ENCODE measurements around the gene TERT.
"Not testable (repeated sequence)": the region's sequence is repeated elsewhere in the genome, so short reads cannot be mapped to it uniquely, and the experiment has no call there.

The TERT gene

DNA sequence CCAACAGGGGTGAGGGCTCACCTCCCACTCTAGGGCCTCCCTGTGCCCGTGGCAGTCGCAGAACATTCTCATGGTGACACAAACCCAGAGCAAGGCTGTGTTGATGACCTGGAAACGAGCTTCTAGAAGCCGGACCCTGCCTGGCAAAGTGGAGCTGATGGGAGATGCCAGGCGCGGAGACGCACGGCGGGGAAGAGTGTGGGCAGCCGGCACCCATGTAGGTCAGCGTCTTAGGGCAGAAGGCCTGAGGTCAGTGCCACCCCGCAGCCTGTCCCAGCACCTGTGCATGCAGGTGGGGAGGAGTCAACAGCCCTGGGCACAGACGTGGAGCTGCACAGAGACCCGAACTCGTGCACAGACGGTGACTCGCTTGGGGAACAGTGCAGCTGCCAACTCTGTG is 64.3 kb downstream of the TERT start (continued):
- TF ChIP-seq, protein P1, sequence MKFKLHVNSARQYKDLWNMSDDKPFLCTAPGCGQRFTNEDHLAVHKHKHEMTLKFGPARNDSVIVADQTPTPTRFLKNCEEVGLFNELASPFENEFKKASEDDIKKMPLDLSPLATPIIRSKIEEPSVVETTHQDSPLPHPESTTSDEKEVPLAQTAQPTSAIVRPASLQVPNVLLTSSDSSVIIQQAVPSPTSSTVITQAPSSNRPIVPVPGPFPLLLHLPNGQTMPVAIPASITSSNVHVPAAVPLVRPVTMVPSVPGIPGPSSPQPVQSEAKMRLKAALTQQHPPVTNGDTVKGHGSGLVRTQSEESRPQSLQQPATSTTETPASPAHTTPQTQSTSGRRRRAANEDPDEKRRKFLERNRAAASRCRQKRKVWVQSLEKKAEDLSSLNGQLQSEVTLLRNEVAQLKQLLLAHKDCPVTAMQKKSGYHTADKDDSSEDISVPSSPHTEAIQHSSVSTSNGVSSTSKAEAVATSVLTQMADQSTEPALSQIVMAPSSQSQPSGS (tag by site-specific recombination; IDR thresholded peaks at IDR 0.05; ENCODE audit: low read depth), result no peak
- no peak for TF ChIP-seq ZFHX2 (tag by site-specific recombination; conservative IDR thresholded peaks at IDR 0.05)
- no peak for TF ChIP-seq ZNF311 (tag by site-specific recombination; IDR thresholded peaks at IDR 0.05; ENCODE audit: borderline replicate concordance)
- no peak for TF ChIP-seq KLF1 (tag by site-specific recombination; IDR thresholded peaks at IDR 0.05)
- TF ChIP-seq ZNF629 (tag by site-specific recombination; IDR thresholded peaks at IDR 0.05), result no peak
- TF ChIP-seq ZNF776 (tag by site-specific recombination; IDR thresholded peaks at IDR 0.05; ENCODE audit: borderline replicate concordance), result no peak
- TF ChIP-seq ZNF140 (tag by site-specific recombination; IDR thresholded peaks at IDR 0.05), result no peak

DNA sequence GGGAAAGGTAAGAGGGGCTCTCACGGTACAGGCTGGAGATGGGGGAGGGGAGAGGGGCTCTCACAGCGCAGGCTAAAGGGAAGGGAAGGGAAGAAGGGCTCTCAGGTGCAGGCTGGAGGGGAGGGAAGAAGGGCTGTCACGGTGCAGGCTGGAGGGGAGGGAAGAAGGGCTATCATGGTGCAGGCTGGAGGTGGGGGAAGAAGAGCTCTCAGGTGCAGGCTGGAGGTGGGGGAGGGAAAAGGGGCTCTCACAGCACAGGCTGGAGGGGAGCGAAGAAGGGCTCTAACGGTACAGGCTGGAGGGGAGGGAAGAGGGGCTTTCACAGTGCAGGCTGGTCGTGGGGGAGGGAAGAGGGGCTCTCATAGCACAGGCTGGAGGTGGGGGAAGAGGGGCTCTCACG is 65.0 kb downstream of the TERT start:
- H3K36me3 ChIP-seq (ENCODE audit: control insufficient read depth in 2 of 2, insufficient read depth in 1 of 2, low read length in 2 of 2), result no peaks in the 10 kb centered on the region
- H3K9me3 ChIP-seq (ENCODE audit: control insufficient read depth, insufficient read depth, low read depth, low read length), result no peaks in the 10 kb centered on the region
- TF ChIP-seq ZNF184 (tag by site-specific recombination; IDR thresholded peaks at IDR 0.05) (no peak), ZNF610 (tag by site-specific recombination; IDR thresholded peaks at IDR 0.05; ENCODE audit: borderline replicate concordance) (no peak), ZNF549 (tag by site-specific recombination; IDR thresholded peaks at IDR 0.05) (no peak)
- TF ChIP-seq, protein P2, sequence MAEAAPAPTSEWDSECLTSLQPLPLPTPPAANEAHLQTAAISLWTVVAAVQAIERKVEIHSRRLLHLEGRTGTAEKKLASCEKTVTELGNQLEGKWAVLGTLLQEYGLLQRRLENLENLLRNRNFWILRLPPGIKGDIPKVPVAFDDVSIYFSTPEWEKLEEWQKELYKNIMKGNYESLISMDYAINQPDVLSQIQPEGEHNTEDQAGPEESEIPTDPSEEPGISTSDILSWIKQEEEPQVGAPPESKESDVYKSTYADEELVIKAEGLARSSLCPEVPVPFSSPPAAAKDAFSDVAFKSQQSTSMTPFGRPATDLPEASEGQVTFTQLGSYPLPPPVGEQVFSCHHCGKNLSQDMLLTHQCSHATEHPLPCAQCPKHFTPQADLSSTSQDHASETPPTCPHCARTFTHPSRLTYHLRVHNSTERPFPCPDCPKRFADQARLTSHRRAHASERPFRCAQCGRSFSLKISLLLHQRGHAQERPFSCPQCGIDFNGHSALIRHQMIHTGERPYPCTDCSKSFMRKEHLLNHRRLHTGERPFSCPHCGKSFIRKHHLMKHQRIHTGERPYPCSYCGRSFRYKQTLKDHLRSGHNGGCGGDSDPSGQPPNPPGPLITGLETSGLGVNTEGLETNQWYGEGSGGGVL (tag by site-specific recombination; IDR thresholded peaks at IDR 0.05), result 0 out of 2 replicates have a peak, but pooled peaks have one; percentile 17
- 0 out of 2 replicates have a peak, but pooled peaks cover 2% of the 10 kb centered on the region for H3K4me1 ChIP-seq (ENCODE audit: control insufficient read depth, insufficient read depth, low read length)
- H3K27ac ChIP-seq (ENCODE audit: extremely low read depth, low read depth, low read length), result no peak overlapping the region
- ChIA-PET CTCF (interaction anchor here (0.6 to 0.7 kb wide), 2 partner anchors 374 to 977 kb away, joined by 3 read pairs; no protein-coding TSS in a partner anchor), POLR2A (interaction anchor here (1.3 kb wide), 1 partner anchor 22 kb away, joined by 3 read pairs; no protein-coding TSS in a partner anchor)
- no peak overlapping the region for H3K4me3 ChIP-seq (ENCODE audit: low read depth, low read length)

DNA sequence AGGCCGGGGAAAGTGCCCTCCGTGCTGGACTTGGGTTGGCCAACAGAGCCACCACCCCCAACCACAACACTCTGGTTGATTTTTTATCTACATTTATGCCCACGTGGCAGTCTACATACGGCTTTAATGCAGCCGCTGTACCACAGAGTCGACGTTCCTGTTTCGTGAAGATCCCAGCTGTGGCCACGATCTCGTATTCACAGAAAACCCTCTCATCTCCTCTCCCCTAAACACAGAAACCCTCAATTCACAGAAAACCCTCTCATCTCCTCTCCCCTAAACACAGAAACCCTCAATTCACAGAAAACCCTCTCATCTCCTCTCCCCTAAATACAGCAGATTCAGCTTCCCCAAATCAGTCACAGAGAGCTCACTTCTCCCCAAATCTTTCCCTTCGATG is 65.8 kb downstream of the TERT start:
- H3K36me3 ChIP-seq (ENCODE audit: control insufficient read depth in 2 of 2, insufficient read depth in 1 of 2, low read length in 2 of 2); H3K4me1 ChIP-seq (ENCODE audit: control insufficient read depth, insufficient read depth, low read length); H3K27ac ChIP-seq (ENCODE audit: extremely low read depth, low read depth, low read length); POLR2A ChIA-PET; H3K9me3 ChIP-seq (ENCODE audit: control insufficient read depth, insufficient read depth, low read depth, low read length); H3K4me3 ChIP-seq (ENCODE audit: low read depth, low read length): not testable (repeated sequence)
- CTCF ChIA-PET, result interaction anchor here (0.6 to 0.7 kb wide), 2 partner anchors 375 to 978 kb away, joined by 3 read pairs; no protein-coding TSS in a partner anchor

DNA sequence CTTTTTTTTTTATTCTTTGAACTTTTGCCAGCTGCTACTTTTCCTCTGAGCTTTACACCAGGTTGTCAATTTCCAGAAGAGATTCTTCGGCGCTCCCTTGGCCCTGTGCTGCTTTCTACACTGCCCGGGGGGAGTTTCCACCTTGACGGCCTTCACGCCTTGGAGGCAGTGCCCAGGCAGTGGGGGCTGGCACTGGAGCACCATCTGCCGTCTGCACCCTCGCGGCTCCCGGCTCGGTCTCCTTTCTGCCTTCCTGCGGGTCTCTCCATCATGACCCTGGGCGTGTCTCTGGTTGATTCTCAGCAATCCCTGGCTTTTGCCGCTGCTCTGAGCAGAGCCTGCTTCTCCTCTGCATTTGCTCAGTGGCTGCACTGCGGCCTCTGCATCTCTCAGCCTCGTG is 66.7 kb downstream of the TERT start:
- CTCF ChIA-PET, result interaction anchor here (0.6 to 0.9 kb wide), 2 partner anchors 54 to 223 kb away, joined by 3 read pairs; no protein-coding TSS in a partner anchor
- POLR2A ChIA-PET, result interaction anchor here (0.8 to 1.0 kb wide), 2 partner anchors 9 to 54 kb away, joined by 3 to 4 read pairs; no protein-coding TSS in a partner anchor
- Histone ChIP-seq H3K27ac (ENCODE audit: extremely low read depth, low read depth, low read length) (no peak overlapping the region), H3K4me1 (ENCODE audit: control insufficient read depth, insufficient read depth, low read length) (0 out of 2 replicates have a peak, but pooled peaks cover 2% of the 10 kb centered on the region), H3K4me3 (ENCODE audit: low read depth, low read length) (no peak overlapping the region), H3K9me3 (ENCODE audit: control insufficient read depth, insufficient read depth, low read depth, low read length) (no peaks in the 10 kb centered on the region), H3K36me3 (ENCODE audit: control insufficient read depth in 2 of 2, insufficient read depth in 1 of 2, low read length in 2 of 2) (no peaks in the 10 kb centered on the region)
- TF ChIP-seq ZNF76 (tag by site-specific recombination; IDR thresholded peaks at IDR 0.05; ENCODE audit: borderline replicate concordance, low read depth), result no peak
- TF ChIP-seq MYNN (tag by site-specific recombination; IDR thresholded peaks at IDR 0.05; ENCODE audit: borderline replicate concordance), result no peak
- no peak for TF ChIP-seq ZFP3 (tag by site-specific recombination; IDR thresholded peaks at IDR 0.05; ENCODE audit: low read depth)
- no peak for TF ChIP-seq ZNF169 (tag by site-specific recombination; IDR thresholded peaks at IDR 0.05)
- no peak for TF ChIP-seq ZNF521 (tag by site-specific recombination; IDR thresholded peaks at IDR 0.05)
- TF ChIP-seq ZNF202 (tag by site-specific recombination; IDR thresholded peaks at IDR 0.05; ENCODE audit: borderline replicate concordance), result no peak
- TF ChIP-seq ZNF792 (tag by site-specific recombination; IDR thresholded peaks at IDR 0.05), result no peak
- no peak for TF ChIP-seq ZNF623 (tag by site-specific recombination; IDR thresholded peaks at IDR 0.05)
- no peak for TF ChIP-seq ZNF677 (tag by site-specific recombination; IDR thresholded peaks at IDR 0.05)
- TF ChIP-seq ZNF707 (tag by site-specific recombination; IDR thresholded peaks at IDR 0.05), result no peak
- TF ChIP-seq ZBTB17 (tag by site-specific recombination; IDR thresholded peaks at IDR 0.05), result no peak
- TF ChIP-seq, protein P3, sequence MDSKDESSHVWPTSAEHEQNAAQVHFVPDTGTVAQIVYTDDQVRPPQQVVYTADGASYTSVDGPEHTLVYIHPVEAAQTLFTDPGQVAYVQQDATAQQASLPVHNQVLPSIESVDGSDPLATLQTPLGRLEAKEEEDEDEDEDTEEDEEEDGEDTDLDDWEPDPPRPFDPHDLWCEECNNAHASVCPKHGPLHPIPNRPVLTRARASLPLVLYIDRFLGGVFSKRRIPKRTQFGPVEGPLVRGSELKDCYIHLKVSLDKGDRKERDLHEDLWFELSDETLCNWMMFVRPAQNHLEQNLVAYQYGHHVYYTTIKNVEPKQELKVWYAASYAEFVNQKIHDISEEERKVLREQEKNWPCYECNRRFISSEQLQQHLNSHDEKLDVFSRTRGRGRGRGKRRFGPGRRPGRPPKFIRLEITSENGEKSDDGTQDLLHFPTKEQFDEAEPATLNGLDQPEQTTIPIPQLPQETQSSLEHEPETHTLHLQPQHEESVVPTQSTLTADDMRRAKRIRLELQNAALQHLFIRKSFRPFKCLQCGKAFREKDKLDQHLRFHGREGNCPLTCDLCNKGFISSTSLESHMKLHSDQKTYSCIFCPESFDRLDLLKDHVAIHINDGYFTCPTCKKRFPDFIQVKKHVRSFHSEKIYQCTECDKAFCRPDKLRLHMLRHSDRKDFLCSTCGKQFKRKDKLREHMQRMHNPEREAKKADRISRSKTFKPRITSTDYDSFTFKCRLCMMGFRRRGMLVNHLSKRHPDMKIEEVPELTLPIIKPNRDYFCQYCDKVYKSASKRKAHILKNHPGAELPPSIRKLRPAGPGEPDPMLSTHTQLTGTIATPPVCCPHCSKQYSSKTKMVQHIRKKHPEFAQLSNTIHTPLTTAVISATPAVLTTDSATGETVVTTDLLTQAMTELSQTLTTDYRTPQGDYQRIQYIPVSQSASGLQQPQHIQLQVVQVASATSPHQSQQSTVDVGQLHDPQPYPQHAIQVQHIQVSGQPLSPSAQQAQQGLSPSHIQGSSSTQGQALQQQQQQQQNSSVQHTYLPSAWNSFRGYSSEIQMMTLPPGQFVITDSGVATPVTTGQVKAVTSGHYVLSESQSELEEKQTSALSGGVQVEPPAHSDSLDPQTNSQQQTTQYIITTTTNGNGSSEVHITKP (tag by site-specific recombination; IDR thresholded peaks at IDR 0.05), result no peak
